ENCODE measurements around the gene CACNA2D4.

Gene CACNA2D4

DNA sequence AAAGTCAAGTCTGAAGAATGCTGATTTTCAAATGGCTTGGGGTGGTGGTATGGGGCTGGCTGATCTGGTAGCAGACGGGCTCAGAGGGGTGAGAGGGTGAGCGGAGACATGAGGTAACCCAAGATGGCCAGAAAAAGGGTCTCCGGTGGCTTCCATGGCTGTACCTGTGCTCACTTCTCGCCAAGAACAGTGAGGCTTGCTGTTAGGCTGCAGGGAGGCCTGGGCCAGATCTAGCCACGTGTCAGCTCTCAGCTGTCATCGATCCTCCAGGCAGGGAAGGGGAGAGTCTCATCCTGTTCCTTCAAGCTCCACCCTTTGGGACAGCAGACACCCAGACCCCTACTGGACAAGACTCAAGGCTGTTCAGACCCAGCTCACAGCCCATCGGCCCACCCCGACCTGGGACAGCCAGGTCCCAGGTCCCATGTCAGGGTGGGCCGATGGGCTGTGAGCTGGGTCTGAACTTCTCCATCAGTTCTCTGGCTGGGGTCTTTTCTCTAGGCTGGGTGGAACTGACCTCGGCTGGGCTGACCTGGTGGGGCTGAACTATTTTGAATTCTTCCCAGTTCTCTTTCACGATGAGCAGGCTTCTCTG is 89.0 kb downstream of the CACNA2D4 start:
- Histone ChIP-seq H3K4me2 (no peak overlapping the region), H4K20me1 (ENCODE audit: insufficient read depth) (no peaks in the 10 kb centered on the region), H3K4me3 (IDR thresholded peaks at IDR 0.05; ENCODE audit: insufficient read depth, low read depth, low read length) (no peak overlapping the region), H3K4me1 (ENCODE audit: low read depth, poor library complexity, severe bottlenecking) (no peaks in the 10 kb centered on the region), H3K79me2 (ENCODE audit: insufficient read depth, low read depth) (no peaks in the 10 kb centered on the region), H3K36me3 (ENCODE audit: insufficient read depth) (no peaks in the 10 kb centered on the region), H2AFZ (ENCODE audit: low read depth) (no peak overlapping the region), H3K27ac (no peak overlapping the region), H3K9ac (no peak overlapping the region), H3K27me3 (ENCODE audit: insufficient read depth, low read depth) (peaks cover 57% of the 10 kb centered on the region)
- TF ChIP-seq CTCF (conservative IDR thresholded peaks at IDR 0.05; ENCODE audit: low read depth, low read length), result no peak

GRCh38 chr12:1828856-1829255 is 89.6 kb downstream of the CACNA2D4 start:
- Histone ChIP-seq H3K4me2 (no peak overlapping the region), H3K4me1 (ENCODE audit: low read depth, poor library complexity, severe bottlenecking) (no peaks in the 10 kb centered on the region), H3K9ac (no peak overlapping the region), H4K20me1 (ENCODE audit: insufficient read depth) (no peaks in the 10 kb centered on the region), H3K36me3 (ENCODE audit: insufficient read depth) (no peaks in the 10 kb centered on the region), H3K4me3 (IDR thresholded peaks at IDR 0.05; ENCODE audit: insufficient read depth, low read depth, low read length) (no peak overlapping the region), H3K79me2 (ENCODE audit: insufficient read depth, low read depth) (no peaks in the 10 kb centered on the region), H2AFZ (ENCODE audit: low read depth) (no peak overlapping the region), H3K27me3 (ENCODE audit: insufficient read depth, low read depth) (peaks cover 57% of the 10 kb centered on the region), H3K27ac (no peak overlapping the region)
- TF ChIP-seq CTCF (conservative IDR thresholded peaks at IDR 0.05; ENCODE audit: low read depth, low read length), result no peak

DNA sequence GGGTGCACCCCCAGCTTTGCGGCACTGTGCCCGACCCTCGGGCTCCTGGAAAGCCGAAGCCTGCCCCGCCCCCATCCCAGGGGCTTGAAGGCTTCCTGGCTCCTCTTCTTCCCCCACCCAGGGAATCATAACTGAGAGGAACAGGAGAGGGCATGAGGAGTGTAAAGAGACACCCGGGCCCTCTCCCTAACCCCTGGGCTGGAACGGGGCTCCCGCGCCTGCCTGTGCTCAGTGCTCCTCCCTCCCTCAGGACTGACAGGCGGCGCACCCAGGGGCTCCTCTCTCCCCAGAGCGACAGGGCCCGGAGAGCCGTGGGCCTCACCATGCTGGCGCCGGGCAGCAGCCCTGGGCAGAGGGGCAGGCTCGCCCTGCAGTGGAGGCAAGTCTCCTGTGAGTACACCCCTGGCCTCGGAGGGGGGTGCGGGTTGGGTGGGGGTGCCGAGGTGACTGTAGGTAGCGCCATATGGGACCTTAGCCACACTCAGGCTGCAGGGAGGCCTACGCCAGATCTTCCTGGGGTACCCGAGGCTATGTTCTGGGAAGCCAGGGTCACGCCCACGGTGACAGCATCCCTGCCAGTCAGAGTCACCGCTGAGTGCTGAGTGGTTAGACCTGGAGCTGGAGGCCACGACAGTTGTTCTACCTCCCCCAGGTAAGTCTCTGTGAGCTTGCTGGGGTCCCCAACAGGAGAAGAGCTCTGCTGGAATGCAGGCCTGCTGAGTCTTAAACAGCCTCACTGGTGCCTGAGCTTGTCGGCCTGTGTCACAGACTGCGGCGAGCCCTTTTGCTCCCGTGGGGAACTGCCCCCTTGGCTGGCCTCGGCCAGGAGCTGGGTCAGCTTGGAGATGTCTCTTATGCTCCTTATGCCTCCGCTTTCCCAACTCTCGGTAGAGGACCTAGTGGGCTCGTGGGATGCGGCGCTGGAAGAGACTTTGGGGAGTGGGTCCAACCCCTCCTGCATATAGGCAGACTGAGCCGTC is 90.3 kb downstream of the CACNA2D4 start:
- no peak overlapping the region for H2AFZ ChIP-seq (ENCODE audit: low read depth)
- no peak overlapping the region for H3K4me3 ChIP-seq (IDR thresholded peaks at IDR 0.05; ENCODE audit: insufficient read depth, low read depth, low read length)
- H3K27ac ChIP-seq, result no peak overlapping the region
- no peaks in the 10 kb centered on the region for H3K4me1 ChIP-seq (ENCODE audit: low read depth, poor library complexity, severe bottlenecking)
- peaks cover 53% of the 10 kb centered on the region for H3K27me3 ChIP-seq (ENCODE audit: insufficient read depth, low read depth)
- no peaks in the 10 kb centered on the region for H3K79me2 ChIP-seq (ENCODE audit: insufficient read depth, low read depth)
- H3K36me3 ChIP-seq (ENCODE audit: insufficient read depth), result no peaks in the 10 kb centered on the region
- TF ChIP-seq CTCF (conservative IDR thresholded peaks at IDR 0.05; ENCODE audit: low read depth, low read length), result no peak
- no peak overlapping the region for H3K9ac ChIP-seq
- H4K20me1 ChIP-seq (ENCODE audit: insufficient read depth), result no peaks in the 10 kb centered on the region
- H3K4me2 ChIP-seq, result no peak overlapping the region

- Histone ChIP-seq H3K4me3 (IDR thresholded peaks at IDR 0.05; ENCODE audit: insufficient read depth, low read depth, low read length) (no peak overlapping the region), H3K4me1 (ENCODE audit: low read depth, poor library complexity, severe bottlenecking) (no peaks in the 10 kb centered on the region), H4K20me1 (ENCODE audit: insufficient read depth) (no peaks in the 10 kb centered on the region), H3K27ac (no peak overlapping the region), H2AFZ (ENCODE audit: low read depth) (no peak overlapping the region), H3K4me2 (no peak overlapping the region), H3K27me3 (ENCODE audit: insufficient read depth, low read depth) (peaks cover 48% of the 10 kb centered on the region), H3K36me3 (ENCODE audit: insufficient read depth) (no peaks in the 10 kb centered on the region), H3K9ac (no peak overlapping the region), H3K79me2 (ENCODE audit: insufficient read depth, low read depth) (no peaks in the 10 kb centered on the region)
- TF ChIP-seq CTCF (conservative IDR thresholded peaks at IDR 0.05; ENCODE audit: low read depth, low read length), result no peak
Observed at GRCh38 chr12:1826867-1827705, 91.4 kb downstream of the CACNA2D4 start.

Data from KMS-11 (cell line).